Activated CD4-positive, alpha-beta T cell treated with anti-CD3 and anti-CD28 coated beads, Interleukin-2, amount 50 U/mL, for 4 hours (primary cell): ENCODE measurements around the gene SYTL1.
A peak's percentile ranks its signal among the peaks of the same experiment; 100 is the strongest.
"Not testable (repeated sequence)": the region's sequence is repeated elsewhere in the genome, so short reads cannot be mapped to it uniquely, and the experiment has no call there.

Experiments
- DNase-seq, 2 experiments: peaks; one replicate each; pipeline ENCODE4 v3.0.0-alpha.2; 2020

SYTL1 gene

GRCh38 chr1:27365372-27366112, 23.7 kb downstream of the SYTL1 start:
- peak; percentile 71 to 76 for DNase-seq

DNA sequence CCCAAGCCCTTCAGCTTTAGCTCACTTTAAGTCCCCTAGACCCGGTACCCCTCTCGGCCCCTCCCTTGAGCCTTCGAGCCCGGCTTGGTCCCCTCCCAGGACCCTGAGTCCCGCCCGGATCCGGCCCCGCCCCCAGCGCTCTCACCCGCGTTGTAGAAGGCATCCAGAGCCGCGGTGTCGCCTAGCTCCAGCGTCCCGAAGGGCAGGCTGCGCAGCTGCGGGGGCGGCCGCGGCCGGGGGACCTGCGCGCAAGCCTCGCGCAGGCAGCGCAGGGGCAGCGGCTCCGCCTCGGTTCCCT, 24.2 kb downstream of the SYTL1 start:
- peak; percentile 56 to 61 for DNase-seq

- DNase-seq = no peak
These were observed 24.8 kb downstream of the SYTL1 start, which contains the start of gene MAP3K6 for GRCh38 chr1:27366411-27367159. Gene MAP3K6 (minus strand): TSS chr1:27366961. CDS start chr1:27366597, 364 bp downstream.

DNA sequence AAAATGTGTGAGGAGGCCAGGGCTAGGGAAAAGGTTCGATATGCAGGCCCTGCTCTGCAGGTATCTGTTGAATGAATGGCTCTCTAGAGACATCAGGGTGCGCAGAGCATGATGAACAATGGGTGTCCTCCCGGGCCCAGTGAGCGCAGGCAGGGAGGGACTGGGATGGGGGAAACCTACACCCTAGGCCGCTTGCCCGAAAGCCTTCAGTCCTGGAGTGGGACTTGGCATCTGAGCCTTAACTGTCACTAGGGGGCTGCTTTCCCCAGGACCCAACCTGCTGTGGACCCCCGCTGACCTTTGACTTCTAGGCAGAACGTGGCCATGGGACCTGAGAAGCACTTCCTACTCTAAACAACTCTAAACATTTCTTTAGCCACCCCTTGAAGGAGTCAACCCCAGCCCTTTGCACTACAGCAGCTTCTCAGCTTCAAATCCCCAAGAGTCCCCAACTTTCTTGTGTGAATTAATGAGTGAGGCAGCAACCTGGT, 25.4 kb downstream of the SYTL1 start:
- no peak for DNase-seq

DNA sequence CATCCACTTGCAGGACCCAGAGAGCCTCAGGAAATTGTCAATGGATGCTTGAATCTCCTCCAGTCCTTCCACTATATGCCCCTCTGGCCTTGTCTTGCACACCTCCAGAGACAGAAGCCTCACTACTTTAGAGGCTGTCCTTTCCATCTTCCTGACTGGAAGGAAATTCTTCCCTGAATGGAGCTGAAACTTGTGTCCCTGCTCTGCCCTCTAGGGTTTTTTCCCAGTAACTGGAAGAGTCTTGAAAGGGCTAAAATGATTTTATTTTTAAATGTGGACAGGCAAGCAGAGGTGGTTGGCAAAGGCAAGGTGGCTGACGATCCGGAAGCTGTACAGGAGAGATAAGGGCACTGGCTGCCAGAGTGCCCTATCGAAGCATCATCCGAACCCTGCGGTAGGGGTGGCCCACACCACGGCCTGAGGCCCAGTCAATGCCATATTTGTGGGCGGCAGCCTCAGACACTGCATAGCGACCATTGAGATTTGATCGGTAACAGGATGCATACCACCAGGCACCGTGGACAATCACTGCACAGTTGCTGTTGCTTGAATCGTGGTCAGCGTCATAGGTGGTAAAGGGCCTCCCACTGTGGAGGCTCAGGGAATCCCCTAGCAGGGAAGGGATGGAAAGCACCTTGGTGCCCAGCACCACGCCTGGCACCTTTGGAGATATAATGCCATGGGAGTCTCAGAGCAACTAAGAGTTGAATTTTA, 27.2 kb downstream of the SYTL1 start:
- DNase-seq = no peak

DNA sequence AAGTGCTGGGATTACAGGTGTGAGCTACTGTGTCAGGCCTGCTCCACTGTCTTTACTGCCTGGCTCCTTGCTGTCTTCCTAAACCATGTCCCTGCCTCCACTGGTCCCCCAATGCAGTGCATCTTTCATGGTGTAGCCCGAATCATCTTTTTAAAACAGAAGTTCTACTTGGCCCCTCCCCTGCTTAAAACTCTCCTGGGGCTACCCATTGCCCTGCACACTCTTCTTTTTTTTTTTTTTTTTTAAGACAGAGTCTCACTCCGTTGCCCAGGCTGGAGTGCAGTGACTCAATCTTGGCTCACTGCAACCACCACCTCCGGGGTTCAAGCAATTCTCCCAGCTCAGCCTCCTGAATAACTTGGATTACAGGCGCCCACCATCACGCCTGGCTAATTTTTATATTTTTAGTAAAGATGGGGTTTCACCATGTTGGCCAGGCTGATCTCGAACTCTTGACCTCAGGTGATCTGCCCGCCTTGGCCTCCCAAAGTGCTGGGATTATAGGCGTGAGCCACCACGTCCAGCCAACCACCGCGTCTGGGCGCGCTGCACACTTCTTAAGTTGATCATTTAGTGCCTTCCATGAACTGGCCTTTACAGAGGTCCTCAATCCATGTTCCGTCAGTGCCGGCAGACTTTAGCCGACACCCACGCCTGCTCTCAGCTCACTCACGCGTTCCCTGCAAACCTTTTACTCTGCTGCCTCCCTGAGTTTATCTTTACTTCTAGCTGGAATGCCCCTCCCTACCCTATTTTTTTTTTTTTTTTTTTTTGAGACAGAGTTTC, 30.4 kb downstream of the SYTL1 start:
- no peak for DNase-seq

DNA sequence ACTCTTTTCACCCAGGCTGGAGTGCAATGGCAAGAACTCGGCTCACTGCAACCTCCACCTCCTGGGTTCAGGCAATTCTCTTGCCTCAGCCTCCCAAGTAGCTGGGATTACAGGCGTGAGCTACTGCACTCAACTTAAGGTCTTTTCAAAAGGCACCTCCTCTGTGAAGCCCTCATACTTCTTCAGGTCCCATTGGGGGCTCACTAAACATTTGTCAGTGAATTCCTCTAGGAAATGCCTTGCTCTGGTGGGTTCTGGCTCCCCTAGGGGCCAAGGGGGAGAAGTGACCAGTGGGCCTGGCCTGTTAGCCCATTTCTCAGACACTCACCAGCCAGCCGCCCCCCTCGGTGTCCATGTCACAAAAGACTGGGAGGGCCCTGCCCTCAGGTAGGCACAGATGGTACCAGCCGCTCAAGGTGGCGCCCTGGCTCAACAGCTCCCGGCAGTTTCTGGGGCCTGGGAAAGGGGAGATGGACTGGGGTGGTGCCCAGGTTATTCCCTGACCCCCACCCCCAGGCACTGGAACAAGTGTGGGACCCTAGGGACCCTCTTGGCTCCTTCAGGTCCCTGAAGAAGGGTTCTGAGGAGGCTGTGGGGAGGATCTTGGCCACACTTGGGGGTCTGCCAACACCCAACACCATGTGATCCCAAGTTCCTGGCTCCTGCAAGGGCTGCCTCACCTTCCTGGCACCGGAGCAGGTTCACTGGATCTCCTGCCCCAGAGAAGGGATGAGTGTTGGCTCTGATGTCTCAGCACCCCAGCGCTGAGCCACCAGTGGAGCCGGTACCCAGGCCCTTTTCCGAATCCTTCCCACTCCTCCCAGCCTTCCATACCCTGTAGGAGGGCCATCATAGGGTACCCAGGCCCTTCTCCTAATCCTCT, 31.2 kb downstream of the SYTL1 start:
- no peak for DNase-seq

DNA sequence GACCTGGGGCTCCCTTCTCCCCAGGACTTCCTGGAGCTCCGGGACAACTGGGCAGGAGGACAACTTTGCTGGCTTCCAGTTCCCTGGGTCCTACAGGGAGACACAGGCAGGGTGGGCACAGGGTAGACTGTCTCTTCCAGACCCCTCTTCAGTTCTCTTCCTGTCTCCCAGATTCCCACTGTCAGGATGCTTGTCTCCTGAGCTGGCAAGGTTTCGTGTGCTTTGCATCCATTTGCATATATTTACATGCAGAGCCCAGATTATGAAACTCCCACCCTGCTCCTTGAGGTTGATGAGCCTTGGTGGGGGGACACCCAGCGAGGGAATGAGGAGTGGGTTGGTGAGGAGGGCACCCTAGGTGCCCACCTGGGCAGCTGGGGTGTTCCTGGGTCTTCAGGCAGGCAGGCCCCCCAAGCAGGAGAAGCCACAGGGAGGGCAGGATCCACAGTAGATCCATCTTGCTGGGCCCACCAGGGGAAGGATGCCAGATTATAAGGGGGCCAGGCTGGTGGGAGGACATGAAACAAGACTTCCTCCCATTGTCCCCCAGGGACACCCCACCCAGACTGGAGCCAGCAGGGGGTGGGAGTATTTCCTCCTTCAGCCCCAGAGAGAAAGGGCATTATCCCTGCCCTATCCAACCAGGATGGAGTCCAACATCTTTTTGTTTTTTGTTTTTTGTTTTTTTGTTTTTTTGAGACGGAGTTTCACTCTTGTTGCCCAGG, 32.7 kb downstream of the SYTL1 start, which contains the start of gene FCN3:
TSS of gene FCN3 (minus strand) at position 463 of the 725 bp plus-strand sequence. CDS start at position 457, 6 bp downstream.
- DNase-seq = no peak

- DNase-seq = no peak
These were observed 36.1 kb downstream of the SYTL1 start for GRCh38 chr1:27377760-27378495.

DNA sequence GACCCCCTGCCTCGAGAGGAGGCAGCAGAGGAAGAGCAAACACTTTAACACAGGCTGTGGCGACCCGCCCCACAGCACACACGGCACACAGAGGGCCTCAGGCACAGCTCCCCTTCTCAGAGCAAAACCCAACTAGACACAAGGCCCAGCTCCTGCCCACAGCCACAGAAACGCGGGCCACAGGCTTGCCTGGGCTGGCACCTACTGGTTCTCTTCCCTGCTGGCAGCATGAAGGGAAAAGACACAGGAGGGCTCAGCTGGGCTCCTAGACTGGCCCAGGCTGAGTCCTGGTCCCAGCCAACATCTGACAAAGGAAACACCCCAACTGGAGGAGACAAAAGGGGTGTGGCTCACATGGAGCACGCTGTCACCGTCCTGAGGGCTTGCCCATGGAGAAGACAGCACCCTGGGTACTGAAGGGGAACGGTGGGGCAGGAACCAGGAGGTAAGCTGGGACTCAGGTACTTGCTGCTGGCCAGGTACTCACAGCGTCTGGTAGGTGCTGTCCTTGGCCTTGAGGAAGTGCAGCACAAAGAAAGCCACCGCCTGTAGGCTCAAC, 37.8 kb downstream of the SYTL1 start:
- no peak for DNase-seq

GRCh38 chr1:27380224-27380623, 38.4 kb downstream of the SYTL1 start:
- no peak for DNase-seq

- no peak for DNase-seq
These were observed 39.2 kb downstream of the SYTL1 start for GRCh38 chr1:27380766-27381733.

GRCh38 chr1:27381969-27382762, 40.3 kb downstream of the SYTL1 start:
- no peak for DNase-seq

DNA sequence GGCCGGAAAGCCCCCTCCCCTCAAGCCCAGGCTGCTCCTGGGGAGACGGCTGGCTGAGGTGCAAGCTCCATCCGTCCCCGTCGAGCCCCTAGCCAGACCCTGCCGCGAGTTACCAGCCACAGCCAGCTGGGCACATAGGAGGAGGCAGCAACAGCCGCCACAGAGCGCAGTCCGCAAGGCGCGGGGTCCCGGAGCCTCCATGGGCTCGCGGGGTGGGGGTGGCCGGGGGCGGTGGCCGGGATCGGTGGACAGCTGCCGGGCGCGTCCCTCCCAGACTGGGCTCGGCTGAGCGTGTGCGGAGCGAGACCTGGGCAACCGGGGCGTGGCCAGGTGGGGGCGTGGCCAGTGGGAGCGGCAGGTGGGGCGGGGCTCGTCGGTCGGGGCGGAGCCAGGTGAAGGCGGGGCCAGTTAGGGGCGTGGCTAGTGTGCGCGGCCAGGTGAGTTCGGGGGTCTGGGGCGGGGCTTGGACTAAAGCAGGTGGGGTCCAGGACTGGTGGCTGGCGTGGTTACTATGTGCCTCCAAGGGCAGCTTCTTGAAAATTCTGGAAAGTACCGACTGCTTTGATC, 41.3 kb downstream of the SYTL1 start, which contains the start of gene CD164L2:
TSS of gene CD164L2 (minus strand) at position 295 of the 567 bp plus-strand sequence. CDS start at position 201, 94 bp downstream.
- peak; percentile 33 to 45 for DNase-seq

GRCh38 chr1:27383661-27384060, 41.8 kb downstream of the SYTL1 start:
- no peak for DNase-seq

DNA sequence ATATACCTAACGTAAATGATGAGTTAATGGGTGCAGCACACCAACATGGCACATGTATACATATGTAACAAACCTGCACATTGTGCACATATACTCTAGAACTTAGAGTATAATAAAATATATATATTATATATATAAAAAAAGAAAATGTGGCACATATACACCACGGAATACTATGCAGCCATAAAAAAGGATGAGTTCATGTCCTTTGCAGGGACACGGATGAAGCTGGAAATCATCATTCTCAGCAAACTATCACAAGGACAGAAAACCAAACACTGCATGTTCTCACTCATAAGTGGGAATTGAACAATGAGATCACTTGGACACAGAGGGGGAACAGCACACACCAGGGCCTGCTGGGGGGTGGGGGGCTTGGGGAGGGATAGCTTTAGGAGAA, 43.0 kb downstream of the SYTL1 start:
- DNase-seq = not testable (repeated sequence)
